ENCODE measurements around the gene ADGRV1.

The ADGRV1 gene

DNA sequence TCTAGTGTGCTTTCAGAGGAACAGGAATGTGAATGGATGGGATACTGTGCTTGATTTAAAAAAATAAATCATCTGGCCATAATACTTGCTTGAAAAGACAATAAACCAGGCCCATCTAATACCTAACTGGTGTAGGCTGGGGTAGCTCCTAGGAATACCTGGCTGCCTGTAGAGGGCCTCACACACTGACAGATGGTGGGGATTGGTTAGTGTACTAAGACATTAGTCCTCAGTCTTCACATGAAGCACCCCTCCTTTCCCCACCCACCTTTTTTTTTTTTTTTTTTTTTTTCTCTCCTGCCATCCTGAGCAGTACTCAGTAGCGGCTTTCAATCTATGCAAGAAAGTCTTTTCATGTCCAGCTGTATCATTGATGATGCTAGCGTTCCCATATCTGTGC is 130.5 kb downstream of the ADGRV1 start:
- DNase-seq (ENCODE audit: low read depth), result no peak
- H3K4me3 ChIP-seq (ENCODE audit: low read depth, low read length), result no peak overlapping the region
- TF ChIP-seq CTCF (conservative IDR thresholded peaks at IDR 0.05; ENCODE audit: low read depth, low read length), result no peak

DNA sequence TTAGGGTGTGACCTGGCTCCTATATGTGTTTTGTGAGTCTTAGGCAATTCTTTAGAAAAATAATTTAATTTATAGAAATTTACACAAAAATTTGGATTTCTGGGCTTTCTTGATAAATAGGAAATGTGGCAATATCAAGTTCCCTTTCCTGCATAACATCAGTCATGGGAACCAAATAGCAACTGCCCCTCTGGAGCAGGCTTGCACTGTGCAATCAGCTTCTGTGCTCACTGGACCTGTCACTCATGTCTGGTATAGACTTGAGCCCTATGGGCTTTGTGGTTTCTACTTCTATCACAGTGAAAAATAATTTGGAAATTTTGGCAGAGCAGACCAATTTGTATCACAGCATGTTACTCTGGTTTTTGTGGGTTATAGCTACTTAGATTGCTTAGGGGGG is 131.7 kb downstream of the ADGRV1 start:
- DNase-seq (ENCODE audit: low read depth), result no peak
- TF ChIP-seq CTCF (conservative IDR thresholded peaks at IDR 0.05; ENCODE audit: low read depth, low read length), result no peak
- no peak overlapping the region for H3K4me3 ChIP-seq (ENCODE audit: low read depth, low read length)

- H3K4me3 ChIP-seq (ENCODE audit: low read depth, low read length), result no peak overlapping the region
- no peak for DNase-seq (ENCODE audit: low read depth)
- TF ChIP-seq CTCF (conservative IDR thresholded peaks at IDR 0.05; ENCODE audit: low read depth, low read length), result no peak
These were observed 132.9 kb downstream of the ADGRV1 start for GRCh38 chr5:90691533-90691932.

DNA sequence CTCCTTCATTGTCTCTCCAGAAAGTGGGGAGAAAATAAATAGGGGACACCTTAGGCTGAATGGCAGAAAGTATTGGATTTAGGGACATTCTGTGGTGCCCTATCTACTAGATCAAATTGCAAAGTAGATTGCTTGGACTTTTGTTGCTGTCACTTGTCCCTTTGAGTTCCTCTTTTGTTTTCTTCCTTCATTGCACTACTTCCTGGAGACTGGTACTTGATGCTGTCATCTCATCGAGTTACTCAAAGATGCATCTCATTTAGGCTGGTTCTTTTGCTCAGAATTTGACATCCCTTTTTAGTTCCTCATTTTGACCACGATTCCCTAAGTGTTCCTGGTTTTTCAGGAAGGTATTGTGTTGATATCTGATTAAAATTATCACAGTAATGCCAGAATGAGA is 137.6 kb downstream of the ADGRV1 start:
- no peak for DNase-seq (ENCODE audit: low read depth)
- TF ChIP-seq CTCF (conservative IDR thresholded peaks at IDR 0.05; ENCODE audit: low read depth, low read length), result no peak

DNA sequence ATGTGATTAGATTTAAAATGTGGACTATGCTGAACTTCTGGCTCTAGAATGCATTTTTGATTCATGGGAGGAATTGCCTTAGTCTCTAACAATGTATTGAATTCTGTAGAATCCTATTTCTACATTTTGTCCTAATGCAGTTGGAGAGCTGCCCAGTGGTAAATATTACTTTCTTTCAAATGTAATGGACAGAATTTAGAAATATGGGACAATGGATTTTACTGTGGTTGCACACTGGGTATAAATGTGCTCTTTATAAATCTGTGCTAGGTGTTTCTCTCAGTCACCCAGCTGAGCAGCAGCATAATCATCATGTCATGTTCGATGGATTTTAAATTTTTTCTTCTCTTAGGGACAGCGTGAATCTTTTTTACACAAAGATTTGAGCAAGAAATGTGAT is 141.7 kb downstream of the ADGRV1 start:
- TF ChIP-seq CTCF (conservative IDR thresholded peaks at IDR 0.05; ENCODE audit: low read depth, low read length), result no peak
- DNase-seq (ENCODE audit: low read depth), result no peak
- no peak overlapping the region for H3K4me3 ChIP-seq (ENCODE audit: low read depth, low read length)

More for the DNA sequence above, 137.6 kb downstream of the ADGRV1 start:
- no peak overlapping the region for H3K4me3 ChIP-seq (ENCODE audit: low read depth, low read length)

- no peak for TF ChIP-seq CTCF (conservative IDR thresholded peaks at IDR 0.05; ENCODE audit: low read depth, low read length)
These were observed 145.3 kb downstream of the ADGRV1 start for GRCh38 chr5:90703932-90704331.

DNA sequence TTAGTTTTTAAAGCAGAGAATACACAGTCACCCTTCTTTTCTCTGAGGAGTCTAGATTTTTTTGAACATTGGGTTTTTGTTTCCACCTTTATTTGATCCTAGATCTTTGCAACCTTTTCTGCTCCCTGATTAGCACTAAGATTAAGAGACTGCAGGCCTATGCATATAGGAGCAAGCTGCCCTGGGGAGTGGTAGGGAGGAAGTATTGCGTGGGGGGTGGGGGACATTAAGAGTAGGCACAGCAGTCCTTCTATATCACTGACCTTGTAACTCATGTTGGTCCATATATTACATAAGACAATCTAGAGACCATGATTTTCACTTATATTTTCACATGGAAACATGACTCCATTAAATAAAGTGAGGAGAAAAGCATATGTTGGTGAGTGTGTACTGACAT is 149.1 kb downstream of the ADGRV1 start:
- H3K4me3 ChIP-seq (ENCODE audit: low read depth, low read length), result no peak overlapping the region
- no peak for DNase-seq (ENCODE audit: low read depth)
- TF ChIP-seq CTCF (conservative IDR thresholded peaks at IDR 0.05; ENCODE audit: low read depth, low read length), result no peak

More at GRCh38 chr5:90703932-90704331, 145.3 kb downstream of the ADGRV1 start:
- no peak for DNase-seq (ENCODE audit: low read depth)
- H3K4me3 ChIP-seq (ENCODE audit: low read depth, low read length), result no peak overlapping the region

Data from choroid plexus epithelial cell (primary cell).